Loucy (cell line): Measurements from ENCODE around the gene IDS.

Source experiments
- CTCF ChIP-seq: fragments of 200-600 bp; sonication (generic); conservative IDR thresholded peaks from 2 replicates; pipeline ENCODE4 v1.5.1; 2014; ENCODE audit warnings: mild to moderate bottlenecking, antibody characterized with exemption, low read length
- EZH2phosphoT487 ChIP-seq: fragments of 200-600 bp; IDR thresholded peaks from 2 replicates; pipeline ENCODE4 v1.6.1; 2018; ENCODE audit warnings: antibody characterized with exemption, mild to moderate bottlenecking, moderate library complexity, borderline replicate concordance

GRCh38 chrX:149515954-149516602, 11.0 kb upstream of the IDS start:
- TF ChIP-seq CTCF, result no peak
- TF ChIP-seq EZH2phosphoT487, result no peak
